IPS DF 4.7 (cell line): ENCODE measurements around the gene MAN1A1.

Source experiments
- DNase-seq: peaks from one replicate; pipeline ENCODE4 v3.0.0-alpha.2; 2013; ENCODE audit warnings: low spot score; ENCODE audit errors: extremely low read depth

Gene MAN1A1

DNA sequence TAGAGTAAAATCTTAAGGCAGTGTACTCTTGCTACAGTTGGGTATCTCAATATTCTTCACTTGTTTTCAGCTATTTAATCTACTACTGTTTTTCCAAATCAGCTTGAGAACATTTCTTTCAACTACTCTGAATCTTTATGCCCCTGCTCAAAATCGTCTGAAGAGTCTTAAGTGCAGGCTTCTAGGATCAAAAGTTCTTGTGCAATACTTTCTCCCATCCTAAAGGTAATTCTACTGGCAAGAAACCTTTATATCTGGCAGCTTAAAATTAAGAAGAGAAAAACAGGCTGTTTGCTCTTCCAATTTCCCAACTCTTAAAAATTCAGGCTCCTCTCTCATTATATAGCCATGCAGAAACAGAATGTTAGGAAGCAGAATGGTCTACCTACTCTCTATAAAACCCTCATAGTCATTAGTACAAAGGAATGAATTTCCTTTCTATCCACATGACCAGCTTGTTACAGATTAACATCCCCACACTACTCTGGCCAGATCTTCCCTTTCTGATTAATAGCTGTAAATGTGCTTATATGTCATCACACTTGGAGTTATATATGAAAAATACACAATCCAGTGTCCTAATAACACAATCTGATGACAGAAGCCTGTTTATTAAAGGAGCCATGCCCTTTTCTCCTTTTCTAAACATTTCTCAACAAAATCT lies 148.9 kb downstream of the MAN1A1 start:
- DNase-seq: no peak

DNA sequence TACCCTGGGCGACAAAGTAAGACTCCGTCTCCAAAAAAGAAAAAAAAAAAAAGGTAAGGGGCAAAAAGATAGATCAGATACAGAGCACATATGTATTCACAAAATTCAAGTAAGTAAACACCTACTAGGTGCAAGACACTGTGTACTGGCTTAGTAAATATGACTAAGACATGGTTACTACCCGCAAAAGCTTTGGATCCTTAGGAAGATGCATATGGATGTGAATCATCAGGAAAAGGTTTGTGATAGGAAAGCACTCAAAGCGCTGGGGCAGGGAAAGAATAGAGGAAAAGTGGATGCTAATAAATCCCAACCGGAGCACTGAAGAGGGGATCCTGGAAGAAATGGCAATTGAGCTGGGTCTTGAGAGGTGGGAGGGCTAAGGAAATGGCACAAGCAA lies 152.3 kb downstream of the MAN1A1 start:
- DNase-seq: no peak

DNA sequence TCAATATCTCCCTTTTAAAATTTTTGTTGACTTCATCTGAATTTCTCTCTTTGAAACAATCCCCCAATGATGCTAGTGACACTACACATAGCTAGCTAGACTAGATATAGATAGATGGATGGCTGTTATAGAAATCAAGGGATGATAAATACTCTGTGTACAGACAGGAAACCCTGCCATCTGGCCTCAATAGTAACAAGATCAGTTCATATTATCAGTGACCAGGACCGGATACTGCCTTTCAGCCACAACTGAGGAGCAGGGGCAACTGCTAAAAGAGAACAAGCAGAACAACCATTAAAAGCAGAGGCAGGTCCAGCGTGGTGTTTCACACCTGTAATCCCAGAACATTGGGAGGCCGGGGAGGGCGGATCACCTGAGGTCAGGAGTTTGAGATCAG lies 152.8 kb downstream of the MAN1A1 start:
- DNase-seq: no peak

DNA sequence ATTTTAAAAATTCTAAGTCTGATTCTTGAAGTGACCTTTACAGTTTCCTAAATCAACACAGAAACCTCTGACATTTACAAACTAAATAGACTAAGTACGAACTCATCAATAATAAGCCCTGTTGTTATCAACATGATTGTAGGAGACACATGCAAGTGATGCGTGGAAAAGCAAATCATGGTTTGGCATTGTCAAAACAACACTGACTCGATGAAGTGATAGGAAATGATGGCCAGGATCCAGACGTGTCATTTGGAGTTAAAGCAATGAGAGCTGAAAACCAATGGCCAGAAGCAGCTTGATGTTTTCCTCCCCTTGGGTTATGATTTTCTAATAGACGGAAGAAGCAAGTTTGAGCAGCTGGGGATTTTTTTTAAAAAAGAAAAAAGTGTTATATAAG lies 153.7 kb downstream of the MAN1A1 start:
- DNase-seq: no peak

DNA sequence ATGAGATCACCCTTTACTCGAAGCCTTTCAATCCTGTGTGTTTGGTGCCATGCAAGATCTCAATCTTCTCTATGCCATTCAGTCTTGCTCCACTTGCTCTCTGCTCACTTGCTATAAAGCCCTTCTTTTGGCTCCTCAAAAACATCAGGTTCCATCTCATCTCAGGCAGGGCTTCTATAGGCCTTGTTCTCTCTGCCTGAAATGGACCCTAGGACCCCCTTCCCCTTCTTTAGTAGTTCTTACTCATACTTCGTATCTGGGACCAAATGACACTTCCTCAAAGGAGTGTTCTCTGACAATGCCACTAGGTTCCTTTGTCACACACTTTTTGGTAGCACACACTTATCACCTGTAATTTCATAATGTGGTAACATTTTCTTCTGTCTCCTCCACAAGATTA lies 154.4 kb downstream of the MAN1A1 start:
- DNase-seq: no peak

DNA sequence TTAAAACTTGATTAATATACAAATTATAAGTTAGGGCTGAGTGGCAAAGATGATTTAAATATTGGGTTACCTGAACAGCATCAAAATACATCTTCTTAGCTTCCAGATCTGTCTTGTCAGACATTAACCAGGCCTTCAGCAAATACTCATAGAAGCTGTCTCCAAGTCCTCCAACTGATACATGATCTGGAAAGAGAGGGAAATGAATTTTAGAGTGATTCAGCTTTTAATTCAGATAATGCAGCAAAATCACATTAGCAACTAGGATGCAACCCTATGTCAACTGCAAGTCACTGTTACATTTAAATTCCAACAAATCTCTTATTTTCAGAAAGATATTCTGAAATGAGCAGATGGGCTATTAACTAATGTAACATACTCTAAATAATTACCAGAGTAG lies 155.9 kb downstream of the MAN1A1 start:
- no peak for DNase-seq

DNA sequence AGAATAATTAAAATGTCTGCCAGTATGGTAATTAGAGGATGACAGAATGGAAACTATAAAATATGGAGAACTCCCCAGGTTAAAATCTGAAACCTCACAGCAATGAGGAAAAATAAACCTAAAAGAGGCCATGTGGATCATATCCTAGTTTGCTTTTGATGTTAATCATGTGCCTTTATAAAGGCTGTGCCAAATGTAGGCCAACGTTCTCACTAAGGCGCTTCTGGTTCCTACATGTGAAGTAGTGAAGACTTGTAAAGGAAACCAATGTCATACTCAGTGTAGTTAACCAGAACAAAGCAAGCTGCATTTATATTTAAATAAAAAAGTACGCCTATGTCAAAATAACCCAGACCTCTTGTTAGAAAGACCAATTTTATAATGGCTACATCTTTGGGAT lies 157.4 kb downstream of the MAN1A1 start:
- no peak for DNase-seq

DNA sequence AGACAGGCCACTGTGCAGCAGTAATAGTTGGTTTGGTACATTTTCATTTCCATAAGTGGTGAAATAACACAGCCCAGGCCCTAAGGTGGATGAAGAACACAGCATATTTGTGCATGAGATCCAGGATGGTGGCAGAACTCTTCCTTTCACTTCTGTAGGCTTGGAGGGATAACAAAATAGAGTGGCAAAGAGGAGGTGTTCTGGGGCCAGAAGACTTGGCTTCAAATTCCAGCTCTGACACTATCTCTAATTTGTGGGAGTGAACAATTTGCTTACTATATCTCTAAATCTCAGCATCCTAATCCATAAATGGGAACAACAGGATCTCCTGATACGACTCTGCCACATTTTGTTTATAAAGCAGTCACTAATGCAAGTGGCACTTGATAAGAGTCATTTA lies 159.4 kb downstream of the MAN1A1 start:
- no peak for DNase-seq

DNA sequence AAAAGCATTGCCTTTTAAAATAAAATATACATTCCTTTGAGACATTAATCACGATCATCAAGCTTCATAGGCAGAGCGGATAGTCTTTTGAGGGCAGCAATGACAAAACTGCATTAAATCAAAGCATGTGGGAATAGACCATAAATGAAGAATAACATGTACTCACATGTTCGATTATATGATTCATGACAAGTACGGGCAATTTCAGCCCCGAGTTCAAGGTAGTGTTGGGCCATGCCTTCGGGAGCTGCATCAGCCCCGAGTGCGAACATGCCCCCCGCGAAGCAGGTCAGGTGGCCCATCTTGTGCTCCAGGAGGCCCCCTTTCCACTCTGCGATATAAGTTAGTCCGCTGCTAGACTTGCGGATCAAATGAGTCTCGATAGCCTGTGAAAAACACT lies 160.1 kb downstream of the MAN1A1 start:
- no peak for DNase-seq

DNA sequence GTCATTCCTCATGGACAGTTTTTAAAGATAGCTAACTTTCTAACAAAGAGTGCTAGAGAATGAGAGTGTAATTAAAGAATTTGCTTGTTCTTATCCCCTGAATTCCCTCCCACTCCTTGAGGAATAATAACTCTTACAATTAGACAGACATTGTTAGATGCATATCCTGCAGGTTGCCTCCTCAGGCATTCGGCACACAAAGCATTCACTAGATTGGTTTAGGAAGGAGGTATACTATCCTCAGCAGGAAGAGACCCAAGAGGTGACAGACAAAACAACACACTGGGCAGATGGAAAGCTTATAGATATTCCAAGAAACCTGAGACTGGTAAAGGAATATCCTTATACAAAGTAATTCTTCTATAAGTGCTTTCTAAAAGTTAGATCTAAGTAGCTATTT lies 162.0 kb downstream of the MAN1A1 start:
- DNase-seq: no peak

DNA sequence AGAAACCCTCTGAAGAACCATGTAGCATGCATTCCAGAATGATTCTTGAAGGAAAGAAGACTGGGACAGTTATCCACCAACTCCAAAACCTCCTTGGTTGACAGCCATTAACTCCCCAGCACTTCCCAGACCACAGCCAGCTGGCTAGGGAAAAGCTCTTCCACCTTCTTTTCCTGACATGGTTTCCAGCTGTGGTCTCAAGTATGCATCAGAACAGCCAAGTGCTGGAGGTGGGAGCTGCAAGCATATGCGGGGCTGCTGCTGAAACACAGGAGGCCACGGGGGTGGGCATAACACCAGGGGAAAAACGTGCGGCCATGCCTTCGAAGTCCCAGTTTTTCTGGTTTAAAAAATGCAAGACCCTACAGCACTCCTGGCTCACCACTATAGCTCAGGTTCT lies 163.1 kb downstream of the MAN1A1 start:
- DNase-seq: no peak

DNA sequence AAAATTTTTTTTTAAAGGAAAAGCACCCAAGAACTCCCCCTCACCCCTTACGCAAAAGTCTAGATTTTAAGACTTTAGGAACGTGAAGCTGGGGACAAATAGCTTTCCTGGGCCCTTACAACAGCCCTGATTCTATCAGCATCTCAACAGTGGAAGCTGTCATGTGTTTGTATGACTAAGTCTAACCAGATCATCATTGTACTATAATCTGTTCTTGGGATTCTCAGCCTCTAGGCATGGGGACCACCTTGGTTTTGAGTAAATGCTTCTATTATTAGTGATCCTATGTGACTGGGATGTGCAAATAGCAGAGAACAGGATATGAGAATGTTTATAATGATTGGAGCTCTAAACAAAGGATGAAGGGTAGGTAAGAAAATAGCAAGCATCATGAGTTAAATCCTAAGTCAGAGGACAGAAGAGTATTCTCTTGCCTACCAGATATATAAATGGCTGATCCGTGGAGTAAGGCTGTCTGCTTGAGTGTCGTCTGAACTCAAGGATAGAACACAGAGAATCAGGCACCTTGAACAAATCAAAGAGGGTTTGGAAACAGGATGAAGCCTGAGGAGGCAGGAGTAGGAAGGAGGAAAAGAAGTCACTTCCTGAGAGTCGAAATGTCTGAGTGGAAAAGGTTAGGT lies 165.4 kb downstream of the MAN1A1 start:
- DNase-seq: no peak

DNA sequence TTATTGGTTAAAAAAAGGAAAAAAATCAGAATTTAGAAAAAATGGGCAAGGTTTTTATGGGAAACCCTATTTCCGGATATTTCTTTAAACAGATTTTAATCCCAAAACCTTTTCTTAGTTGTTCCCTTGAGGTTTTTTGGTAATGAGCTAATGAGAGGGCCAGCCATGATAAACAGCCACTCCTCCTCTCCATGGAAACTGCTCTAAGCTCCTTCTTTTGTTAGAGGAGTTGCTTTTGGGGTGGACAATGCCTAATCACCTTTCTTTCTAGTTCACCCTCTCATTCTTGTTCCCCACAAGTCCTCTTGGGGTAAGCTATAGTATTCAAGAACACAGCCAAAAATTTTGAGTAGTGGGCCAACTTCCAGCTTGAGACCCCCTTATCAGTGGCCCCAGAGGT lies 166.1 kb downstream of the MAN1A1 start:
- DNase-seq: no peak

DNA sequence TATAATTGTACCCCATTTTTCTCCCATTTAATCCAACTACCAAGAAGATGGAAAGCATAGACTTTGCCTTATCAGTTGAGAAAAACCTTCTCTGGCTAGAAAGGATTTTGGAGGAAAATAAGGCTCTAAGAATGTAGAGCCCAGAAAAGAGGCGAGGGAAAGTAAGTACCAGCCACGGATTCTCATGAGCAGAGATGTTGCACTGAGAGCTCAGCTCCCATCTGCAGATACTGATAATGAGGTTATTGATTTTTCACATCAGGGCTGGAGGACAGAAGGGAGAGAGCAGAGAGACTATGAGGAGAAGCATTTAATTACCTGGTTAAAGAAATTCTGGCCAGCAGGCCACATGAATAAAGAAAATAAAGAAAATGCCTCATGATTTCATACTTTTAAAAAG lies 166.7 kb downstream of the MAN1A1 start:
- DNase-seq: no peak

DNA sequence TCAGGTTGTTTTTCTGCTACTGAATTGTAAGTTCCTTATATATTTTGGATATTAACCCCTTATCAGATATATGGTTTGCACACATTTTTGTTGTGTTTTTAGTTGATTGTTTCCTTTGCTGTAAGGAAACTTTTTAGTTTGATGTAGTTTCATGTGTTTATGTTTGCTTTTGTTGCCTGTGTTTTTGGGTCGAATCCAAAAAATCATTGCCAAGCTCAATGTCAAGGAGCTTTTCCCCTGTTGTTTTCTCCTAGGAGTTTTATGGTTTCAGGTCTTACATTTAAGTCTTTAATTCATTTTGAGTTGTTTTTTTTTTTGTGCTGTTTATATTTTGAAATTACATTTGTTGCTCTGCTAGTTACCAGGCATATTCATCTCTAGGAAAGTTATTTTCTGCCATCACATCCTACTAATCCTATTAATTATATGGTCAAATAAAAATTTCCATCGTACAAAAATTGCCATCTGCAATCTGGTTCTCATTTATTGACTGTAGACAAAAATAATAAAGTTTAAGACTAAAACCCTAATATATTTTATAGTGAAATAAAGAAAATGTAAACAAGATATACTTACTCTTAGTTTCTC lies 167.3 kb downstream of the MAN1A1 start:
- no peak for DNase-seq

DNA sequence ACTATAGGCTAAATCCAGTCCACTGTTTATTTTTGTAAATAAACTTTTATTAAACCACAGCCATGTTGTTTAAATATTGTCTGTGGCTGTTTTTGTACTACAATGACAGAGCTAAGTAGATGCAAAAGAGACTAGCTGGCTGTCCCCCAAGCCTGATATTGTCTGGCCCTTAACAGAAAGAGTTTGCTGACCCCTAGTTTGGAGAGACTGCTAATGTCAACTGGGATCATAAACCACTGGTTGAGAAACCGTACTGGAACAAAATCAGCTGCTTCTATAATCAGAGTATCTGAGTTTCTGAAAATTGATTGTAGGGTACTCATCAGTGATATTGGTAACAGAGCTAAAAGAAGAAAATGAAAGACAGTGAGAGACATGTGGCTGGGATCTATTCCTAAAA lies 168.5 kb downstream of the MAN1A1 start:
- DNase-seq: no peak

DNA sequence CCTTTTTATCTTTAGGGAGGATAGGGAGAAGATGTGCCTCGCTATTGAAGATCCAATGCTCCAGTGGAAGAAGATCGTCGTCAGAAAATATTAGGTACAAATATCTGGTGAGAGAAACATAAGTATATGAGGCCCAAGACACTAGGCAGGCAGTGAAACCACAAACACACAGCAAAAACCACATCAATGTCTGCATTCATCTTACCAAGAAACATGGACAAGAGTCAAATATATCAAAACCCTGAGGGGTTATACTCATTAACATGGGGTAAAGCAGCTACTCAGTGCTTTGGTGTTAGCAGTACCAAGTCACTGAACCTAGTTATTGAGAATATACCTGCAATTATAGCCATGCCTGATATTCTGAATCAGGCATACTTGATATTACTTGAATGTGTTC lies 169.7 kb downstream of the MAN1A1 start:
- DNase-seq: no peak

DNA sequence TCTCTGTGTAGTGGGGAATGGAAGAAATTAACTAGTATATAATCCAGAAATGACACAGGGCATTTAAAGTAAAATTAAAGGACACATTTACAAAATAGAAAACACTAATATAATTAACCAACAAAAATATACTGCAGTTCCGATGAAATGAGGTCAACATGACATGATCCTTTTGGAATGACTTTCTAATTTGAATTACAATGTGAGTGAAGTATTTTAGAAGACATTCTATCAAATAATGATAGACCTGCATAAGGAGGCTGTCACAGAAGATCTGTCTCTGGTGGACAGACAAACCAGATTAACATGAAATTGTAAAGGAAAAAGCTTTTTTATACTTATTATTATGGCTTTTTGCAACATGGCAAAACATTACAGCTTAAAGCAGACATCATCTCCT lies 170.5 kb downstream of the MAN1A1 start:
- no peak for DNase-seq

DNA sequence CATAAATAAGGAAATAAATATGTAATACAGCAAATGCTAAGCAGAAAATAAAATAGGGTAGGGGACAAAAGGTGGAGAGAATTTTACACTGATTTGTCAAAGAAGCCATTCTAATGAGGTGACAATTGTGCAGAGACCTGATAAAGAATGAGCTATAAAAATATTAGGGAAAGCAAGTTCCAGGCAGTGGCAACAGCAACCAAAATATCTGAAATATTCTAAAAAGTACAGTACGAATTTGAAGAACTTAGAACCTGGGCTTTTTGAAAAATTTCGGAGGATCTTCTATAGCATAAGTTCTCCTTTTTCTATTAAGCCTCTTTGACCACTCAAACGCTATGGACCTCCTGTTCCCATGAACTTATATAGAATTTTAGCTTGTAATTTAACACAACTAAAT lies 173.1 kb downstream of the MAN1A1 start:
- no peak for DNase-seq

DNA sequence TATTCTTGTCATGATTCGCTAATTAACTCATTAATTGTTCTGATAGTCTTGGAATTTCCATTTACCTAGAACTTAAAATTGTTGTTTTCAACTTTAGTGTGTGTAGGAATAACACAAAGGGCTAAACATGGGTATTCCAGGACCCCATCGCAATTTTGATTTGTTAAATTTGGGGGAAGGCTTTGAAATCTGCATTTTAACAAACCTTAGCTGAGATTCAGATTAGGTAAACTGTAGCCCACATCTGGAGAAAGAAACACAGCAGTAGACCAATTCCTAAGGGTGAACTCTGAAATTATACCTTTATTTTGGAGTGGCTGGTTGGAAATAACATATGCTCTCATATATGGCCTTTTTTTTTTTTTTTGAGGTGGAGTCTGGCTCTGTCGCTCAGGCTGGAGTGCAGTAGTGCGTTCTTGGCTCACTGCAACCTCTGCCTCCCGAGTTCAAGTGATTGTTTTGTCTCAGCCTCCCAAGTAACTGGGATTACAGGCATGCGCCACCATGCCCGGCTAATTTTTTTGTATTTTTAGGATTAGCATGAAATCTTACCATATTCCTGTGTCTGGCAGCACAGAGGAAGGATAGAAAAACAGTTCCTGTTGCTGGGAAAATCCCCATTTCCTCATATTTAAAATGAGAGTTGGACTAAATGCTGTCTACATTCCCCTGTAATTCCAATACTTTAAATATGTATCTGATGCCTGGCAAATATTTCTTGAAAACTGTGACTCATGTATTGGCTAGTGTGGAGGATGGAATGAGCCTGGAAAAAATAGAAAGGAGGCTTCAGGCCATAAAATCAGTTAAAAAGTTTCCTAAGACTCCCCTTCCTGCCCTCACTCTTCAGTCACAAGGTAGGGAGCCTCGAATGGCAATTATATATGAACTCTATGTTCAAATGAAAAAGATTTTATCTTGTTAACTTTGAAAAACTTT lies 174.4 kb downstream of the MAN1A1 start:
- no peak for DNase-seq

DNA sequence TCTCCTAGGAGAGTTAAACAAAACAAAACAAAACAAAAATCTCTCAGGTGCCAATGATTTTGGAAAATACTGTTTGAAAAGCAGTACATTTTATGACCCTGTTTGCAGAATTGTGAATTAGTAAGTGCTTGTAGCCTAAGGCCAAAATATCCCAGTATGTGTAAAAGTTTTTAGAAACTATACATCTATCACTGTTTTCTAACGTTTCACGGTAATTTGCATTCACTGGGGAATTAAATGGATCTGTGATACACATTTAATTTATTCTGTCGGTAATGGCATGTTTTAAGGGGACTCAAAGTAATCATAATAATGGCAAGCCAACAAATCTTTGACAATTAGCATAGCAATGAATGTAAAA lies 175.5 kb downstream of the MAN1A1 start:
- DNase-seq: no peak
